GM12878 (cell line): ENCODE data around the gene RCOR1. TPM values are rescaled to one million over a fixed set of nuclear protein-coding genes. Genes with fewer than 3 reads are reported as not detected.

Experiments
- CHD1 ChIP-seq: IDR thresholded peaks from 2 replicates; pipeline ENCODE4 v1.6.1; 2012; ENCODE audit warnings: low read depth, low read length, improper control_type of control experiment
- CHD2 ChIP-seq: IDR thresholded peaks from 2 replicates; pipeline ENCODE4 v1.6.1; 2011; ENCODE audit warnings: low read depth, low read length, improper control_type of control experiment, borderline replicate concordance
- CHD4 ChIP-seq: fragments of 200-600 bp; sonication (generic); IDR thresholded peaks from 2 replicates; pipeline ENCODE4 v1.6.1; 2016; ENCODE audit warnings: mild to moderate bottlenecking
- CREB1 ChIP-seq: IDR thresholded peaks from 2 replicates; pipeline ENCODE4 v1.6.1; 2012; ENCODE audit warnings: low read depth, mild to moderate bottlenecking, inconsistent platforms
- EED ChIP-seq: sonication (generic); IDR thresholded peaks from 2 replicates; pipeline ENCODE4 v1.6.1; 2016; ENCODE audit warnings: antibody characterized with exemption, low read depth
- EP300 ChIP-seq, 2 experiments: fragments of 150-350 bp in 1 of 2; IDR thresholded peaks; 2 replicates each; pipeline ENCODE4 v1.6.1; 2011 to 2012; ENCODE audit warnings: low read depth in 2 of 2, low read length in 2 of 2, borderline replicate concordance in 1 of 2, improper control_type of control experiment in 1 of 2, inconsistent platforms in 1 of 2; ENCODE audit not compliant: control insufficient read depth in 1 of 2
- ETV6 ChIP-seq, 2 experiments: fragments of 450-650 bp in 1 of 2; IDR thresholded peaks in 1 of 2; conservative IDR thresholded peaks in 1 of 2; 2 replicates each; pipeline ENCODE4 v1.6.1; 2014; ENCODE audit warnings: antibody characterized with exemption in 1 of 2, borderline replicate concordance in 1 of 2, low read depth in 1 of 2, mild to moderate bottlenecking in 1 of 2, moderate library complexity in 1 of 2
- FOS ChIP-seq: IDR thresholded peaks from 3 replicates; pipeline ENCODE4 v1.6.1; 2011; ENCODE audit warnings: borderline replicate concordance; ENCODE audit not compliant: insufficient read length; ENCODE audit errors: extremely low read depth
- FOXK2 ChIP-seq: fragments of 450-650 bp; IDR thresholded peaks from 2 replicates; pipeline ENCODE4 v1.6.1; 2017; ENCODE audit warnings: mild to moderate bottlenecking, moderate library complexity
- GABPA ChIP-seq: IDR thresholded peaks from 2 replicates; pipeline ENCODE4 v1.6.1; 2014; ENCODE audit warnings: antibody characterized with exemption, low read depth, mild to moderate bottlenecking, inconsistent platforms
- IKZF1 ChIP-seq: fragments of 450-650 bp; conservative IDR thresholded peaks from 2 replicates; pipeline ENCODE4 v1.6.1; 2017; ENCODE audit warnings: antibody characterized with exemption, mild to moderate bottlenecking
- IRF5 ChIP-seq: fragments of 450-650 bp; IDR thresholded peaks from 2 replicates; pipeline ENCODE4 v1.6.1; 2017; ENCODE audit warnings: borderline replicate concordance
- LARP7 ChIP-seq: fragments of 450-650 bp; IDR thresholded peaks from 2 replicates; pipeline ENCODE4 v1.6.1; 2017; ENCODE audit warnings: mild to moderate bottlenecking
- NFXL1 ChIP-seq: fragments of 450-650 bp; IDR thresholded peaks from 2 replicates; pipeline ENCODE4 v1.6.1; 2017; ENCODE audit warnings: antibody characterized with exemption, mild to moderate bottlenecking, borderline replicate concordance
- RAD21 ChIP-seq: IDR thresholded peaks from 2 replicates; pipeline ENCODE4 v1.6.1; 2011; ENCODE audit warnings: mild to moderate bottlenecking, low read depth, low read length, moderate library complexity; ENCODE audit not compliant: insufficient read depth
- SIX5 ChIP-seq: IDR thresholded peaks from 2 replicates; pipeline ENCODE4 v1.6.1; 2011; ENCODE audit warnings: mild to moderate bottlenecking, low read depth, low read length, moderate library complexity; ENCODE audit not compliant: severe bottlenecking
- SMARCA5 ChIP-seq: fragments of 450-650 bp; IDR thresholded peaks from 2 replicates; pipeline ENCODE4 v1.6.1; 2017; ENCODE audit warnings: mild to moderate bottlenecking
- SREBF1 ChIP-seq: IDR thresholded peaks from 2 replicates; pipeline ENCODE4 v1.6.1; 2012; ENCODE audit warnings: mild to moderate bottlenecking, low read length
- SREBF2 ChIP-seq: IDR thresholded peaks from 2 replicates; pipeline ENCODE4 v1.6.1; 2012; ENCODE audit warnings: mild to moderate bottlenecking, low read length
- STAT3 ChIP-seq: IDR thresholded peaks from 2 replicates; pipeline ENCODE4 v1.6.1; 2011; ENCODE audit warnings: low read depth, low read length, improper control_type of control experiment
- TCF7 ChIP-seq: IDR thresholded peaks from 2 replicates; pipeline ENCODE4 v1.6.1; 2014; ENCODE audit warnings: antibody characterized with exemption, borderline replicate concordance
- ZNF24 ChIP-seq: fragments of 450-650 bp; IDR thresholded peaks from 2 replicates; pipeline ENCODE4 v1.6.1; 2017; ENCODE audit warnings: antibody characterized with exemption, mild to moderate bottlenecking
- ZNF622 ChIP-seq: fragments of 450-650 bp; IDR thresholded peaks from 2 replicates; pipeline ENCODE4 v1.6.1; 2017; ENCODE audit warnings: mild to moderate bottlenecking, inconsistent platforms
- polyA plus RNA-seq, 11 experiments: library from polyadenylated mRNA; depleted of rRNA in 4 of 11; unstranded in 6 of 11; stranded (reverse) in 5 of 11; fragments of >200 nt; fragmentation: Nextera tagmentation in 4 of 11; fragmentation: Illumina TruSeq in 1 of 11; extraction: Ambion mirVana in 4 of 11; extraction: Trizol in 1 of 11; gene quantifications; 1 replicate in 1 of 11; 2 replicates in 10 of 11; pipeline versions ENCODE4 v1.2.1 to v1.2.3, GENCODE V29; 2011 to 2016; ENCODE audit warnings: inconsistent platforms in 2 of 11, missing spikeins in 2 of 11, low read depth in 1 of 11
- total RNA-seq, 4 experiments: library from RNA; depleted of rRNA in 3 of 4; stranded (reverse); fragments of >200 nt in 3 of 4; fragmentation: Illumina TruSeq in 1 of 4; extraction: Trizol in 1 of 4; gene quantifications; 2 replicates each; pipeline versions ENCODE4 v1.2.1 to v1.2.3, GENCODE V29; 2013 to 2021
- TF ChIP-seq, protein P1 (sequence below): IDR thresholded peaks from 2 replicates; pipeline ENCODE4 v1.6.1; 2012; ENCODE audit warnings: low read depth, low read length, improper control_type of control experiment
- TF ChIP-seq, protein P2 (sequence below): IDR thresholded peaks from 2 replicates; pipeline ENCODE4 v1.6.1; 2011; ENCODE audit warnings: borderline replicate concordance, low read depth, mild to moderate bottlenecking, moderate library complexity, low read length; ENCODE audit not compliant: insufficient read depth, poor library complexity, severe bottlenecking
- TF ChIP-seq, protein P3 (sequence below): IDR thresholded peaks from 2 replicates; pipeline ENCODE4 v1.6.1; 2011; ENCODE audit warnings: low read depth, low read length, improper control_type of control experiment, borderline replicate concordance

RCOR1 gene
- total and polyA plus RNA-seq, 10 of the 15 experiments (the other 5 are each of a cell fraction or from before 2014, with no cell fraction given): 1.6 to 12.2 (median 4.4) TPM

GRCh38 chr14:102591944-102592762, at the start of gene RCOR1 (continued):
- TF ChIP-seq, protein P1, sequence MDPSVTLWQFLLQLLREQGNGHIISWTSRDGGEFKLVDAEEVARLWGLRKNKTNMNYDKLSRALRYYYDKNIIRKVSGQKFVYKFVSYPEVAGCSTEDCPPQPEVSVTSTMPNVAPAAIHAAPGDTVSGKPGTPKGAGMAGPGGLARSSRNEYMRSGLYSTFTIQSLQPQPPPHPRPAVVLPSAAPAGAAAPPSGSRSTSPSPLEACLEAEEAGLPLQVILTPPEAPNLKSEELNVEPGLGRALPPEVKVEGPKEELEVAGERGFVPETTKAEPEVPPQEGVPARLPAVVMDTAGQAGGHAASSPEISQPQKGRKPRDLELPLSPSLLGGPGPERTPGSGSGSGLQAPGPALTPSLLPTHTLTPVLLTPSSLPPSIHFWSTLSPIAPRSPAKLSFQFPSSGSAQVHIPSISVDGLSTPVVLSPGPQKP: no peak
- TF ChIP-seq RAD21 (no peak), CHD4 (no peak), CHD2 (peak; percentile 91), GABPA (0 out of 2 replicates have a peak, but pooled peaks have one; percentile 25), IRF5 (no peak), TCF7 (0 out of 2 replicates have a peak, but pooled peaks have one; percentile 40), ZNF622 (no peak; the same call in 1 of the 2 replicates), IKZF1 (peak; percentile 89), LARP7 (no peak), STAT3 (no peak), ETV6 (conservative IDR thresholded peaks at IDR 0.05 in 1 of 2, IDR thresholded peaks at IDR 0.05 in 1 of 2; ENCODE audit: borderline replicate concordance in 1 of 2, low read depth in 1 of 2) (peak in 1 of 2 experiments; percentile 65; a peak in 2 of 4 replicates), SREBF1 (no peak), EP300 (IDR thresholded peaks at IDR 0.05; ENCODE audit: borderline replicate concordance in 1 of 2, control insufficient read depth in 1 of 2, low read depth in 2 of 2, low read length in 2 of 2) (peak in 1 of 2 experiments; percentile 43; a peak in 2 of 4 replicates), EED (peak; percentile 75), SIX5 (no peak), NFXL1 (no peak), CHD1 (no peak), ZNF24 (no peak), FOXK2 (no peak), CREB1 (peak; percentile 78), SREBF2 (no peak), SMARCA5 (no peak), FOS (no peak)
- TF ChIP-seq, protein P2, sequence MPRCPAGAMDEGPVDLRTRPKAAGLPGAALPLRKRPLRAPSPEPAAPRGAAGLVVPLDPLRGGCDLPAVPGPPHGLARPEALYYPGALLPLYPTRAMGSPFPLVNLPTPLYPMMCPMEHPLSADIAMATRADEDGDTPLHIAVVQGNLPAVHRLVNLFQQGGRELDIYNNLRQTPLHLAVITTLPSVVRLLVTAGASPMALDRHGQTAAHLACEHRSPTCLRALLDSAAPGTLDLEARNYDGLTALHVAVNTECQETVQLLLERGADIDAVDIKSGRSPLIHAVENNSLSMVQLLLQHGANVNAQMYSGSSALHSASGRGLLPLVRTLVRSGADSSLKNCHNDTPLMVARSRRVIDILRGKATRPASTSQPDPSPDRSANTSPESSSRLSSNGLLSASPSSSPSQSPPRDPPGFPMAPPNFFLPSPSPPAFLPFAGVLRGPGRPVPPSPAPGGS: no peak
- TF ChIP-seq, protein P3, sequence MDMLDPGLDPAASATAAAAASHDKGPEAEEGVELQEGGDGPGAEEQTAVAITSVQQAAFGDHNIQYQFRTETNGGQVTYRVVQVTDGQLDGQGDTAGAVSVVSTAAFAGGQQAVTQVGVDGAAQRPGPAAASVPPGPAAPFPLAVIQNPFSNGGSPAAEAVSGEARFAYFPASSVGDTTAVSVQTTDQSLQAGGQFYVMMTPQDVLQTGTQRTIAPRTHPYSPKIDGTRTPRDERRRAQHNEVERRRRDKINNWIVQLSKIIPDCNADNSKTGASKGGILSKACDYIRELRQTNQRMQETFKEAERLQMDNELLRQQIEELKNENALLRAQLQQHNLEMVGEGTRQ: no peak
